Mammary epithelial cell (primary cell): ENCODE results near the gene OTUB2.

Experiments
- CTCF ChIP-seq, 2 donors: IDR thresholded peaks in 1 of 2; conservative IDR thresholded peaks in 1 of 2; 2 replicates each; pipeline ENCODE4 v1.5.1; 2011 to 2012; ENCODE audit warnings: inconsistent platforms in 2 of 2, low read length in 2 of 2, mild to moderate bottlenecking in 2 of 2, control low read depth in 1 of 2, low read depth in 1 of 2; ENCODE audit not compliant: insufficient read depth in 1 of 2; ENCODE audit errors: extremely low read depth in 1 of 2
- EZH2 ChIP-seq: IDR thresholded peaks from 2 replicates; pipeline ENCODE4 v1.6.1; 2012; ENCODE audit warnings: low read length, inconsistent platforms, borderline replicate concordance

GRCh38 chr14:94020267-94020666 is 5.9 kb upstream of the OTUB2 start:
- TF ChIP-seq CTCF (conservative IDR thresholded peaks at IDR 0.05 in 1 of 2, IDR thresholded peaks at IDR 0.05 in 1 of 2; ENCODE audit: extremely low read depth in 1 of 2, insufficient read depth in 1 of 2, low read depth in 1 of 2, low read length in 2 of 2) = no peak
- TF ChIP-seq EZH2 = no peak
